GM23338 (cell line): ENCODE measurements around the gene MEPE. TPM values are rescaled to one million over a fixed set of nuclear protein-coding genes. Genes with fewer than 3 reads are reported as not detected.

Source experiments
- ATAC-seq: fragments of 200-7000 bp; cut with Tn5 transposase; 3 replicates; pipeline ENCODE4 v1.9.1; 2020
- DNase-seq: peaks from one replicate; pipeline ENCODE4 v3.0.0-alpha.2; 2015; ENCODE audit warnings: low spot score
- H2AFZ ChIP-seq: fragments of 200-600 bp; sonication (generic); 2 replicates; pipeline ENCODE4 v1.8.0; 2016; ENCODE audit warnings: antibody characterized with exemption, mild to moderate bottlenecking, moderate library complexity
- H3F3A ChIP-seq: fragments of 200-600 bp; sonication (generic); replicated peaks from 2 replicates; pipeline ENCODE4 v1.8.0; 2017; ENCODE audit warnings: antibody characterized with exemption, mixed run types, low read depth
- H3K27ac ChIP-seq: fragments of 200-600 bp; sonication (generic); 2 replicates; pipeline ENCODE4 v1.6.1; 2016; ENCODE audit warnings: low read depth
- H3K27me3 ChIP-seq: fragments of 200-600 bp; sonication (generic); 2 replicates; pipeline ENCODE4 v1.8.0; 2016; ENCODE audit warnings: mild to moderate bottlenecking, mixed run types, moderate library complexity; ENCODE audit not compliant: insufficient read depth
- H3K36me3 ChIP-seq: fragments of 200-600 bp; sonication (generic); 2 replicates; pipeline ENCODE4 v1.8.0; 2016; ENCODE audit warnings: mild to moderate bottlenecking; ENCODE audit not compliant: insufficient read depth
- H3K4me1 ChIP-seq: fragments of 200-600 bp; sonication (generic); 2 replicates; pipeline ENCODE4 v1.8.0; 2016; ENCODE audit warnings: mild to moderate bottlenecking, moderate library complexity; ENCODE audit not compliant: insufficient read depth
- H3K4me2 ChIP-seq: fragments of 200-600 bp; sonication (generic); 2 replicates; pipeline ENCODE4 v1.7.1; 2017; ENCODE audit warnings: mixed run types
- H3K4me3 ChIP-seq: fragments of 200-600 bp; sonication (generic); 2 replicates; pipeline ENCODE4 v1.6.1; 2016; ENCODE audit warnings: mixed run types
- H3K79me2 ChIP-seq: fragments of 200-600 bp; sonication (generic); replicated peaks from 2 replicates; pipeline ENCODE4 v1.8.0; 2017; ENCODE audit warnings: mild to moderate bottlenecking; ENCODE audit not compliant: insufficient read depth
- H3K9me2 ChIP-seq: fragments of 200-600 bp; sonication (generic); 2 replicates; pipeline ENCODE4 v1.8.0; 2017; ENCODE audit not compliant: insufficient read depth
- H4K20me1 ChIP-seq: fragments of 200-600 bp; sonication (generic); replicated peaks from 2 replicates; pipeline ENCODE4 v1.8.0; 2017; ENCODE audit warnings: mild to moderate bottlenecking; ENCODE audit not compliant: insufficient read depth
- H3K27ac Mint-ChIP-seq: 2 replicates; pipeline ENCODE4 v1.8.0; 2020; ENCODE audit warnings: inconsistent platforms, mild to moderate bottlenecking, moderate library complexity, mixed read lengths
- H3K27me3 Mint-ChIP-seq: 3 replicates; pipeline ENCODE4 v1.8.0; 2022; ENCODE audit warnings: low read depth, mild to moderate bottlenecking, moderate library complexity, mixed read lengths, inconsistent platforms; ENCODE audit not compliant: insufficient read depth, poor library complexity
- H3K36me3 Mint-ChIP-seq: 3 replicates; pipeline ENCODE4 v1.8.0; 2021; ENCODE audit warnings: low read depth, mild to moderate bottlenecking, inconsistent platforms, moderate library complexity, mixed read lengths
- H3K4me1 Mint-ChIP-seq: 3 replicates; pipeline ENCODE4 v1.8.0; 2020; ENCODE audit warnings: mild to moderate bottlenecking, inconsistent platforms, mixed read lengths
- H3K4me3 Mint-ChIP-seq: 3 replicates; pipeline ENCODE4 v1.8.0; 2021; ENCODE audit warnings: moderate library complexity, mild to moderate bottlenecking, inconsistent platforms, mixed read lengths
- H3K9me3 Mint-ChIP-seq: 3 replicates; pipeline ENCODE4 v1.8.0; 2020; ENCODE audit warnings: moderate library complexity, mild to moderate bottlenecking, inconsistent platforms, mixed read lengths
- CREB1 ChIP-seq: fragments of 250-450 bp; sonication (Bioruptor Pico); IDR thresholded peaks from 2 replicates; pipeline ENCODE4 v1.5.0; 2020; ENCODE audit warnings: low read depth, mild to moderate bottlenecking, moderate library complexity
- EZH2 ChIP-seq: fragments of 200-600 bp; sonication (generic); IDR thresholded peaks from one replicate; pipeline ENCODE4 v1.8.0; 2017; ENCODE audit warnings: antibody characterized with exemption, mild to moderate bottlenecking, low read depth; ENCODE audit not compliant: unreplicated experiment
- EZH2phosphoT487 ChIP-seq: fragments of 200-600 bp; sonication (generic); IDR thresholded peaks from one replicate; pipeline ENCODE4 v1.8.1; 2018; ENCODE audit warnings: antibody characterized with exemption; ENCODE audit not compliant: unreplicated experiment
- NANOG ChIP-seq: IDR thresholded peaks from 2 replicates; pipeline ENCODE4 v1.6.1; 2016; ENCODE audit warnings: antibody characterized with exemption, borderline replicate concordance
- POLR2AphosphoS5 ChIP-seq: IDR thresholded peaks from 2 replicates; pipeline ENCODE4 v1.6.1; 2016; ENCODE audit warnings: antibody characterized with exemption, low read depth
- STAT1 ChIP-seq: IDR thresholded peaks from one replicate; pipeline ENCODE4 v1.6.1; 2016; ENCODE audit warnings: antibody characterized with exemption; ENCODE audit not compliant: unreplicated experiment
- ZNF331 ChIP-seq: fragments of 250-450 bp; sonication (Bioruptor Pico); IDR thresholded peaks from 2 replicates; pipeline ENCODE4 v1.5.0; 2020; ENCODE audit warnings: low read depth, mild to moderate bottlenecking, moderate library complexity
- polyA plus RNA-seq: library from polyadenylated mRNA; unstranded; fragments of >200 nt; fragmentation: Nextera tagmentation; extraction: Ambion mirVana; gene quantifications from 2 replicates; pipeline ENCODE4 v1.2.1, GENCODE V29; 2016
- total RNA-seq: library from RNA; depleted of rRNA; stranded (reverse); fragments of >200 nt; shearing (Covaris generic); gene quantifications from 2 replicates; pipeline ENCODE4 v1.2.3, GENCODE V29; 2014
- TF ChIP-seq, protein P1 (sequence below): fragments of 250-450 bp; sonication (Bioruptor Pico); IDR thresholded peaks from 2 replicates; pipeline ENCODE4 v1.5.0; 2020; ENCODE audit warnings: mild to moderate bottlenecking, moderate library complexity

The MEPE gene
- total and polyA plus RNA-seq, 2 experiments from 2014 or later, result not detected

GRCh38 chr4:87839592-87839946 lies 6.8 kb downstream of the MEPE start (continued):
- TF ChIP-seq, protein P1, sequence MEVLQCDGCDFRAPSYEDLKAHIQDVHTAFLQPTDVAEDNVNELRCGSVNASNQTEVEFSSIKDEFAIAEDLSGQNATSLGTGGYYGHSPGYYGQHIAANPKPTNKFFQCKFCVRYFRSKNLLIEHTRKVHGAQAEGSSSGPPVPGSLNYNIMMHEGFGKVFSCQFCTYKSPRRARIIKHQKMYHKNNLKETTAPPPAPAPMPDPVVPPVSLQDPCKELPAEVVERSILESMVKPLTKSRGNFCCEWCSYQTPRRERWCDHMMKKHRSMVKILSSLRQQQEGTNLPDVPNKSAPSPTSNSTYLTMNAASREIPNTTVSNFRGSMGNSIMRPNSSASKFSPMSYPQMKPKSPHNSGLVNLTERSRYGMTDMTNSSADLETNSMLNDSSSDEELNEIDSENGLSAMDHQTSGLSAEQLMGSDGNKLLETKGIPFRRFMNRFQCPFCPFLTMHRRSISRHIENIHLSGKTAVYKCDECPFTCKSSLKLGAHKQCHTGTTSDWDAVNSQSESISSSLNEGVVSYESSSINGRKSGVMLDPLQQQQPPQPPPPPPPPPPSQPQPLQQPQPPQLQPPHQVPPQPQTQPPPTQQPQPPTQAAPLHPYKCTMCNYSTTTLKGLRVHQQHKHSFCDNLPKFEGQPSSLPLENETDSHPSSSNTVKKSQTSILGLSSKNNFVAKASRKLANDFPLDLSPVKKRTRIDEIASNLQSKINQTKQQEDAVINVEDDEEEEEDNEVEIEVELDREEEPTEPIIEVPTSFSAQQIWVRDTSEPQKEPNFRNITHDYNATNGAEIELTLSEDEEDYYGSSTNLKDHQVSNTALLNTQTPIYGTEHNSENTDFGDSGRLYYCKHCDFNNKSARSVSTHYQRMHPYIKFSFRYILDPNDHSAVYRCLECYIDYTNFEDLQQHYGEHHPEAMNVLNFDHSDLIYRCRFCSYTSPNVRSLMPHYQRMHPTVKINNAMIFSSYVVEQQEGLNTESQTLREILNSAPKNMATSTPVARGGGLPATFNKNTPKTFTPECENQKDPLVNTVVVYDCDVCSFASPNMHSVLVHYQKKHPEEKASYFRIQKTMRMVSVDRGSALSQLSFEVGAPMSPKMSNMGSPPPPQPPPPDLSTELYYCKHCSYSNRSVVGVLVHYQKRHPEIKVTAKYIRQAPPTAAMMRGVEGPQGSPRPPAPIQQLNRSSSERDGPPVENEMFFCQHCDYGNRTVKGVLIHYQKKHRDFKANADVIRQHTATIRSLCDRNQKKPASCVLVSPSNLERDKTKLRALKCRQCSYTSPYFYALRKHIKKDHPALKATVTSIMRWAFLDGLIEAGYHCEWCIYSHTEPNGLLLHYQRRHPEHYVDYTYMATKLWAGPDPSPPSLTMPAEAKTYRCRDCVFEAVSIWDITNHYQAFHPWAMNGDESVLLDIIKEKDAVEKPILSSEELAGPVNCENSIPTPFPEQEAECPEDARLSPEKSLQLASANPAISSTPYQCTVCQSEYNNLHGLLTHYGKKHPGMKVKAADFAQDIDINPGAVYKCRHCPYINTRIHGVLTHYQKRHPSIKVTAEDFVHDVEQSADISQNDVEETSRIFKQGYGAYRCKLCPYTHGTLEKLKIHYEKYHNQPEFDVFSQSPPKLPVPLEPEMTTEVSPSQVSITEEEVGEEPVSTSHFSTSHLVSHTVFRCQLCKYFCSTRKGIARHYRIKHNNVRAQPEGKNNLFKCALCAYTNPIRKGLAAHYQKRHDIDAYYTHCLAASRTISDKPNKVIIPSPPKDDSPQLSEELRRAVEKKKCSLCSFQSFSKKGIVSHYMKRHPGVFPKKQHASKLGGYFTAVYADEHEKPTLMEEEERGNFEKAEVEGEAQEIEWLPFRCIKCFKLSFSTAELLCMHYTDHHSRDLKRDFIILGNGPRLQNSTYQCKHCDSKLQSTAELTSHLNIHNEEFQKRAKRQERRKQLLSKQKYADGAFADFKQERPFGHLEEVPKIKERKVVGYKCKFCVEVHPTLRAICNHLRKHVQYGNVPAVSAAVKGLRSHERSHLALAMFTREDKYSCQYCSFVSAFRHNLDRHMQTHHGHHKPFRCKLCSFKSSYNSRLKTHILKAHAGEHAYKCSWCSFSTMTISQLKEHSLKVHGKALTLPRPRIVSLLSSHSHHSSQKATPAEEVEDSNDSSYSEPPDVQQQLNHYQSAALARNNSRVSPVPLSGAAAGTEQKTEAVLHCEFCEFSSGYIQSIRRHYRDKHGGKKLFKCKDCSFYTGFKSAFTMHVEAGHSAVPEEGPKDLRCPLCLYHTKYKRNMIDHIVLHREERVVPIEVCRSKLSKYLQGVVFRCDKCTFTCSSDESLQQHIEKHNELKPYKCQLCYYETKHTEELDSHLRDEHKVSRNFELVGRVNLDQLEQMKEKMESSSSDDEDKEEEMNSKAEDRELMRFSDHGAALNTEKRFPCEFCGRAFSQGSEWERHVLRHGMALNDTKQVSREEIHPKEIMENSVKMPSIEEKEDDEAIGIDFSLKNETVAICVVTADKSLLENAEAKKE (CRISPR knock-in tag), result no peak
- no peak for TF ChIP-seq NANOG
- TF ChIP-seq CREB1 (CRISPR knock-in tag), result no peak
- no peak for TF ChIP-seq POLR2AphosphoS5
- no peak for TF ChIP-seq EZH2phosphoT487
- TF ChIP-seq EZH2, result no peak
- no peak for TF ChIP-seq ZNF331

DNA sequence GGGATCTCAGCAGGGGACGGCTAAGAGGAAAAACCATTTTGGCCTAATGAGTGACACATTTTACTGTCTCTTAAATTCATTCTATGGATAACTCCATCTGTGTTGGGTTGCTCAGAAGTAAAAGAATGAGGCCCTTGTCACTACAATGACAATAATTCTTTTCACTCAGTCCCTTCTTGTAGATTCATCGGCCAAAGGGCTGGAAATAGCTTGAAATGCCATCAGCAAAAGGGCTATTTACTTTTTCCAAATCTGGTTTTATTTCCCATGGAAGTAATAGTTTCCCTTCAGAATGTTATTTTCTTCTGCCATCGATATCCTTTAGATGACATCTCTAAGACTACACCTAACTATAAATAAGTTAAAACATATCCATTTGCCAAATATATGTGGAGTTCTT lies 7.4 kb downstream of the MEPE start:
- Mint-ChIP-seq H3K4me1 (peaks cover 21% of the 10 kb centered on the region), H3K27ac (no peak overlapping the region), H3K36me3 (no peaks in the 10 kb centered on the region), H3K4me3 (no peak overlapping the region), H3K27me3 (peaks cover 6% of the 10 kb centered on the region), H3K9me3 (no peaks in the 10 kb centered on the region)
- Histone ChIP-seq H3K27ac (no peak overlapping the region), H4K20me1 (no peaks in the 10 kb centered on the region), H3K36me3 (no peaks in the 10 kb centered on the region), H3K4me3 (no peak overlapping the region), H3K4me1 (no peaks in the 10 kb centered on the region), H3K4me2 (no peak overlapping the region), H3F3A (0 out of 2 replicates have a peak, but pooled peaks cover 4% of the 10 kb centered on the region), H3K27me3 (no peaks in the 10 kb centered on the region), H2AFZ (0 out of 2 replicates have a peak overlapping the region, but pooled peaks have one; percentile 35), H3K79me2 (no peaks in the 10 kb centered on the region), H3K9me2 (no peaks in the 10 kb centered on the region)
- DNase-seq (no peak), ATAC-seq (no peak)
- TF ChIP-seq STAT1 (no peak), CREB1 (CRISPR knock-in tag) (no peak)
